Stomach smooth muscle (tissue), 2 donors: Measurements from ENCODE around the gene ZDHHC11.
"Not testable (repeated sequence)": the region's sequence is repeated elsewhere in the genome, so short reads cannot be mapped to it uniquely, and the experiment has no call there.

Experiments
- H3K27ac ChIP-seq: one replicate; pipeline ENCODE4 v1.7.0; 2013; ENCODE audit warnings: mild to moderate bottlenecking, low read length, inconsistent platforms
- H3K27me3 ChIP-seq, 2 donors: one replicate each; pipeline ENCODE4 v1.7.0; 2013; ENCODE audit warnings: low read length in 2 of 2; ENCODE audit not compliant: insufficient read depth in 2 of 2, control insufficient read depth in 1 of 2
- H3K36me3 ChIP-seq, 2 donors: one replicate each; pipeline ENCODE4 v1.7.0; 2013; ENCODE audit warnings: low read length in 2 of 2; ENCODE audit not compliant: control insufficient read depth in 2 of 2, insufficient read depth in 2 of 2
- H3K4me1 ChIP-seq: one replicate; pipeline ENCODE4 v1.7.0; 2013; ENCODE audit warnings: low read length; ENCODE audit not compliant: control insufficient read depth, insufficient read depth
- H3K4me3 ChIP-seq, 2 donors: one replicate each; pipeline ENCODE4 v1.7.0; 2013; ENCODE audit warnings: low read length in 2 of 2
- H3K9ac ChIP-seq, 2 donors: one replicate each; pipeline ENCODE4 v1.7.0; 2013; ENCODE audit warnings: low read length in 2 of 2, mild to moderate bottlenecking in 1 of 2
- H3K9me3 ChIP-seq, 2 donors: one replicate each; pipeline ENCODE4 v1.7.0; 2013; ENCODE audit warnings: low read length in 2 of 2; ENCODE audit not compliant: control insufficient read depth in 2 of 2
- donor health status: healthy.
- donor health status: Pancreatic carcinoma.

ZDHHC11 gene

DNA sequence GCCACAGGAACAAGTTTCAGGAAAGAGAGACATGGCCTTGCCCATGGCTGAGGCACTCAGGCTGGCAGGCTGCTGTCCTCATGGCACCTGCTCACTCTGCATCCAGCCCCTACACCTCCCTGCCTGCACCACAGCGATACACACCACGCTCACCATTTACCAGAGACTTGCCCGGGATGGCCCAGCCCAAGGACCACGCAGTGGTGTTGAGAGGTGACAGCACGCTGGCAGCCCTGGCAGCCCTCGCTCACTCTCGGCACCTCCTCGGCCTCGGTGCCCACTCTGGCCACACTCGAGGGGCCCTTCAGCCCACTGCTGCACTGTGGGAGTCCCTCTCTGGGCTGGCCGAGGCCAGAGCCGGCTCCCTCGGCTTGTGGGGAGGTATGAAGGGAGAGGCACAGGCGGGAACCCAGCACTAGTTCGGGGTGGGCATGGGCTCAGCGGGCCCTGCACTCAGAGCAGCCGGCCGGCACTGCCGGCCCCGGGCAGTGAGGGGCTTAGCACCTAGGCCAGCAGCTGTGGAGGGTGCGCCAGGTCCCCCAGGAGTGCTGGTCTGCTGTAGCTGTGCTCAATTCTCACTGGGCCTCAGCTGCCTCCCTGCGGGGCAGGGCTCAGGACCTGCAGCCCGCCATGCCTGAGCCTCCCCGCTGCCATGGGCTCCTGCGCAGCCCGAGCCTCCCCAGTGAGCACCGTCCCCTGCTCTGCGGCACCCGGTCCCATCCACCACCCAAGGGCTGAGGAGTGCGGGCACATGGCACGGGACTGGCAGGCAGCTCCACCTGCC, 86.6 kb downstream of the ZDHHC11 start:
- H3K27ac ChIP-seq = no peak overlapping the region
- H3K9me3 ChIP-seq = no peaks in the 10 kb centered on the region
- no peak overlapping the region for H3K9ac ChIP-seq
- H3K27me3 ChIP-seq = no peaks in the 10 kb centered on the region
- peaks cover 12 to 20% of the 10 kb centered on the region in 2 donors for H3K36me3 ChIP-seq
- no peak overlapping the region for H3K4me3 ChIP-seq
- H3K4me1 ChIP-seq = peaks cover 7% of the 10 kb centered on the region

DNA sequence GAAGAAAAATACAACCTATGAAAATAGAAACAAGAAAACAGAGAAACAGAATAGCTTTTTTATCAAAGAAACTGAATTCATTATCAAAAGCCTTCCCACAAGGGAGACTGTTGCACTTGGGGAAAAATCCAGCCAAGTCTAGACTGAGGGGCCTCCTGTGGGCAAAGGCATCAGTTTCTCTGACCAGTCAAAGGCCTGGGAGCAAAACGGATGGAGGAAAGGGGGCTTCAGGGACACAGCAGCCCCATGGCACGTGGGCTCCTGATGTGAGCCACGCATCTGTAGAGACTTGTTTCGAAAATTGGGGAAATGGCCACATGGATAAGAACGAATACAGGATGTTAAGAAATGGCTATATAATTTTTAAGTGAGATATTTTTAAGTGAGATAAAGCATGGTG, 87.4 kb downstream of the ZDHHC11 start:
- Histone ChIP-seq H3K9me3 (no peaks in the 10 kb centered on the region), H3K27me3 (no peaks in the 10 kb centered on the region), H3K27ac (no peak overlapping the region), H3K36me3 (peaks cover 12 to 20% of the 10 kb centered on the region in 2 donors), H3K9ac (no peak overlapping the region), H3K4me3 (no peak overlapping the region), H3K4me1 (peaks cover 15% of the 10 kb centered on the region)

DNA sequence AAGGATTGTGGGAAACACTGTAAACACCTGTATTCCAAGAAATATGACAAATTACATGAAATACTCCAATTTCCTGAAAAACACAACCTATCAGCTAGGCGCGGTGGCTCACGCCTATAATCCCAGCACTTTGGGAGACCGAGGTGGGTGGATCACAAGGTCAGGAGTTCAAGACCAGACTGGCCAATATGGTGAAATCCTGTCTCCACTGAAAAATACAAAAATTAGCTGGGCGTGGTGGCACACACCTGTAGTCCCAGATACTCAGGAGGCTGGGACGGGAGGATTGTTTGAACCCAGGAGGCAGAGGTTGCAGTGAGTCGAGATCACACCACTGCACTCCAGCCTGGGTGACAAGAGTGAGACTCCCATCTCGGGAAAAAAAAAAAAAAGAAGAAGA, 87.8 kb downstream of the ZDHHC11 start:
- Histone ChIP-seq H3K36me3 (peaks cover 12 to 20% of the 10 kb centered on the region in 2 donors), H3K4me1 (peaks cover 19% of the 10 kb centered on the region)
- not testable (repeated sequence) for H3K27me3 ChIP-seq, H3K9me3 ChIP-seq, H3K4me3 ChIP-seq, H3K9ac ChIP-seq, H3K27ac ChIP-seq

DNA sequence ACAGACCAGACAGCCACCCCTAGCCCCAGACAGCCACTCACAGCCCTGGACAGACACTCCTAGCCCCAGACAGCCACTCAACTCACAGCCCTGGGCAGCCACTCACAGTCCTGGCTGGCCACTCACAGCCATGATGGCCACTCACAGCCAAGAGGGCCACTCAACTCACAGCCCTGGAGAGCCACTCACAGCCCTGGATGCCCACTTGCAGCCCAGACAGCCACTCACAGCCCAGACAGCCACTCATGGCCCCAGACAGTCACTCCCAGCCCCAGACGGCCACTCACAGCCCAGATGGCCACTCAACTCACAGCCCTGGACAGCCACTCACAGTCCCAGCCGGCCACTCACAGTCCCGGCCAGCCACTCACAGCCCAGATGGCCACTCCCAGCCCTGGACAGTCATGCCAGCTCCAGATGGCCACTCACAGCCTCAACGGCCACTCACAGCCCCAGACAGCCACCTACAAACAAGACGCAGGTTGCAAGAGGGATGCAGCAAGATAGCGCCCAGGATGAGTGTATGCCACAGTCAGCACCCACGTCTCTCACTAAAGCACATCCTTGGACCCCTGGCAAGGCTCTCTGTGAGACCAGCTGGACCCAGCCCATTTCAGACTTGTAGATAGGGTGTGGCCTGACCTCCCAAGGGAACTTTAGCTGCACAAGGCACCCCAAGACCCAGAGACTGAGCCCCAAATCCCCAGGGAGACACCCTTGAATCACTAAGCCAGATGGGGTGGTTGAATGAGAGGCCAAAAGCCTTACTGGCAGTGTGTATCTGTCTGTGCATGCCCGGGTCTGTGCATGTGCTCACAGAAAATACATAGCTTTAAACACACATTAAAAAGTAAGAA, 88.7 kb downstream of the ZDHHC11 start:
- Histone ChIP-seq H3K36me3 (peaks cover 12 to 18% of the 10 kb centered on the region in 2 donors), H3K4me3 (no peak overlapping the region), H3K9me3 (no peaks in the 10 kb centered on the region), H3K27ac (no peak overlapping the region), H3K4me1 (peaks cover 28% of the 10 kb centered on the region), H3K27me3 (no peaks in the 10 kb centered on the region), H3K9ac (no peak overlapping the region)

DNA sequence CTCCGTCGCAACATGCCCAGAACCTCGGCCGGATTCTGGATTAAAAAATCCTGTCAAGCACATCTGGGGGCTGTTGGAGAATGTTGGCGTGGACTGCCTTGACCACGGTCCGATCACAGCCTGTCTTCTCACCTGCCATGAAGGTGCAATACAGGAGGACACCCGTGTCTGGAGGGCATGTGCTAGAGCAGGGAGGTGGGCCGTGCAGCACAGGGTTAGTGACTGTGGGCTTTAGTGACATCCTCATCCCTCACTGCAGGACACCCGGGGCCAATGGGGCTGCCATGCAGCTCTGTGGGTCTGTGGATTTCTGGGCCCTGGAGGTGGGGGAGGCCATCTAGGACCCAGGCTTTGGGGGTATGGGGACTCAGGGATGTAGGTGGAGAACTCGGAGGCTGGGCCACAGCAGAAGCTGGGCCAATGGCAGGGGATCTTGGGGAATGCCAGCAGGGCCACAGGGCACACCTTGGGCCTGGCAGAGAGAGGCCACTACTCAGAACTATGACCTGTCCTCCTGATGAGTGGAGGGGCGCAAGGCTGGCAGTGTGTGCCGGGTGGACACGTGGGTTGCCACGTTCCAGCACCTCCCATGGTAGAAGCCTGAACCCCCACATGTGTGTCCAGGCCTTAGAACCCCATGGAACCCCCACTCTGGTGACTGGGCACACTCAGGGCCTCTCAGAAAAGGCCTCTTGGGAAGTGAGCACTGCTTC, 89.6 kb downstream of the ZDHHC11 start:
- no peaks in the 10 kb centered on the region for H3K27me3 ChIP-seq
- H3K4me1 ChIP-seq = peaks cover 34% of the 10 kb centered on the region
- no peak overlapping the region for H3K4me3 ChIP-seq
- no peak overlapping the region for H3K9ac ChIP-seq
- H3K36me3 ChIP-seq = peaks cover 7 to 9% of the 10 kb centered on the region in 2 donors
- no peaks in the 10 kb centered on the region for H3K9me3 ChIP-seq
- no peak overlapping the region for H3K27ac ChIP-seq

DNA sequence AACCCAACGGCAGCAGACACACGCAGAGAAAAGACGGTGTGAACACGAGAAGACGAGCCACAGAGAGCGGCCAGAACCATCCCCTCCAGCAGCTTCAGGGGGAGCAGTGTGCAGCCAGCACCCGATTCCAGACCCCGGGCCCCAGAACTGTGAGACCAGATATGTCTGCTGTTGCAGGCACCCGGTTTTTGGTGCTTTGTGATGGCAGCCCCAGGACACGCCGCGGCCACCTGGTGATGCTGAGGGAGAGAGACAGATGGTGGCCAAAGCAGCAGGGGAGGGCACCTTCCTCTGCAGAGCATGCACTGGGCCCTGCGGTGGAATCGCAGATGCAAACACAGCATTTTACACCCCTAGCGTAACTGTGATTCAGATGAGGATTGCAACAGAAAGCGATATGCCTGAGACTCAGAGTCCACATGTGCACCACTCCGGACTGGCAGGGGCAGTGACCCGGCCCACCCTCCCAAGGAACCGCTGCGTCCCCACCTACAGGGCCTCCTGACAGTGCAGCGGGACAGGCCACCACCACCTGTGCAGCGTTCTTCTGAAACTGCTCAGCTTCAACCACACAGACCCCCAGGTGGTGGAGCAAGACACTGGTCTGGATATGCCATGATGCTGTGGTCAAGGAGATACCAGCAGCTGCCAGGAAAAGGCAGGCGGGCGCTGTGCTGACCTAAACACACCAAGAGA, 90.3 kb downstream of the ZDHHC11 start:
- Histone ChIP-seq H3K27ac (no peak overlapping the region), H3K27me3 (no peaks in the 10 kb centered on the region), H3K36me3 (peaks cover 3% of the 10 kb centered on the region in 2 donors), H3K9me3 (no peaks in the 10 kb centered on the region), H3K4me3 (no peak overlapping the region), H3K4me1 (peaks cover 34% of the 10 kb centered on the region), H3K9ac (no peak overlapping the region)

DNA sequence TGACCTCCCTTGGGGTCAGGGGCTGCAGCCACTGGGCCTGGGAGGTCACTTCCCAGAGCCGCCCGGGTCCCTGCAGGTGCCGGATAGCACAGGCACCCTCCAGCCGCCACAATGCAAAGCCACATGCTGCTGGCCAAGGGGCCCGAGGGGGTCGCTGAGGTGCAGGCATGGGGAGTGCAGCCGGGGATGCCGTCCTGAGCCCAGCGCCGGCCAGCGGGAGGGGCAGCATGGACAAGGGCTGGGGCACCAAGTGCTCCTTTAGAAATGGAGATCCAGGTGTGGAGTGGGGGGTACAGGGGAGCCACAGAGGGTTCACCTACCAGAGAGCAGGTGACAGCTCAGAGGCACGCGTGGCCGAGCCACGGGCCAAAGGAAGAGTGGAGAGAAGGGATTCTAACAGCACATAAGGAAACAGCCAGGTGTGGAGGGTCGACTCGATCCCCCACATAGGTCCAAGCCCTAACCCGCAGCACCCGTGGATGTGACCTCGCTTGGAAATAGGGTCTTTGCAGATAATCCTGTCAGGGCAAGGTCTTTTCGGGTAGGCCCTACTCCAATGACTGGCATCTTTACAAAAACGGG, 90.9 kb downstream of the ZDHHC11 start:
- Histone ChIP-seq H3K36me3 (peaks cover 0 to 3% of the 10 kb centered on the region in 2 donors), H3K4me1 (peaks cover 34% of the 10 kb centered on the region), H3K9ac (no peak overlapping the region), H3K27me3 (no peaks in the 10 kb centered on the region), H3K9me3 (no peaks in the 10 kb centered on the region), H3K4me3 (no peak overlapping the region), H3K27ac (no peak overlapping the region)

DNA sequence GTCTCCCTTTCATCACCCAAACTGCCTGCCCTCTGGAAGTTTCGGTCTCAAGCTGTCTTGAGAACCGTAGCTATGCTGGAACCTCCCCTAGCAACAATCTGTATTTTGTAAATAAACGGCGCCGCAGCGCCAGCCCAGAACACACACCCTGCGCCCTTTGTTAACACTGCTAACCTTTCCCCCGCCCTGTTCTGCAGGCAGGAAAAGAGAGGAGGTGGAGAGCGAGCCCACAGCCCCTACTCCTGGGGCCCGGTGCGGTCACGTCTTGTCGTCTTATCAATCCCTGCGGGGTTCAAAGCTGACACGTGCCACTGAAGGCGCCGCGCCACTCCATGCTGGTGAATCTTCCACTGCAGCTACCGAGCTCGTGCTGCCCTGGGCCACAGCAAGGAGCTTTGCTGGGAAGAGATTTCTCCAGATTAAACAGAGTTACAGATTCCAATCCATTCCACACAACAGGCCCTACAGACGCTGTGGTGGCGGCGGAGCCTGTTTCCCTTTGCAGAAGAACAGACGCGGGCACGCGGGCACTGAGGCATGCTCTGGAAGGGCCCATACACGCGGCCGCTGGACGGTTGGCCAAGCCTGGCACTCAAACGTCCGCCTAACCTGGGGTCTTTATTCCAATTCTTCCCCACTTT, 91.6 kb downstream of the ZDHHC11 start:
- Histone ChIP-seq H3K27ac (peak overlapping the region; percentile 67), H3K4me1 (peaks cover 34% of the 10 kb centered on the region), H3K36me3 (peaks cover 0 to 3% of the 10 kb centered on the region in 2 donors), H3K9ac (no peak overlapping the region), H3K27me3 (no peaks in the 10 kb centered on the region), H3K9me3 (no peaks in the 10 kb centered on the region), H3K4me3 (peak overlapping the region; percentile 3 to 60)

DNA sequence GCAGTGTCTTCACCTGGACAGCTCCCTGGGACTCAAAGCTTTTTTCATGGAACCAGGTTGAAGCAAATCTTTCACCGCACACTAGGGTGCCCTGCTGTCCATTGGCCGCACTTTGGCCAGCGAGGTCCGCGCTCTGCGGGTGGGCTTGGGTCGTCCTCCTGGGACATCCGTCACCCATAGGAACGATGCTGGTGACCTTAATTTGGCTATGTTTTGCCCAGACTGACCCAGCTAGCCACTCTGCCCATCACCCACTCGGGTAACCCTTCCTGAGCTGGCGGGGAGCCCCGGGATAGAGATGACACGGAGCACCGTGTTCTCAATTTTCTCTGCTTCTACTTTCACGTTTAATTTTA, 92.1 kb downstream of the ZDHHC11 start:
- H3K27me3 ChIP-seq = no peaks in the 10 kb centered on the region
- peak overlapping the region; percentile 3 to 60 for H3K4me3 ChIP-seq
- H3K27ac ChIP-seq = peak overlapping the region; percentile 67
- H3K9me3 ChIP-seq = no peaks in the 10 kb centered on the region
- no peaks in the 10 kb centered on the region for H3K36me3 ChIP-seq
- H3K9ac ChIP-seq = peak overlapping the region in 1 of 2 donors; percentile 20
- H3K4me1 ChIP-seq = peaks cover 34% of the 10 kb centered on the region
